GM15510 (cell line): Measurements from ENCODE around the gene TMOD2.

ENCODE experiments used
- POLR2A ChIP-seq: IDR thresholded peaks from 3 replicates; pipeline ENCODE4 v1.6.1; 2011; ENCODE audit warnings: borderline replicate concordance; ENCODE audit not compliant: insufficient read length; ENCODE audit errors: extremely low read depth

The TMOD2 gene

DNA sequence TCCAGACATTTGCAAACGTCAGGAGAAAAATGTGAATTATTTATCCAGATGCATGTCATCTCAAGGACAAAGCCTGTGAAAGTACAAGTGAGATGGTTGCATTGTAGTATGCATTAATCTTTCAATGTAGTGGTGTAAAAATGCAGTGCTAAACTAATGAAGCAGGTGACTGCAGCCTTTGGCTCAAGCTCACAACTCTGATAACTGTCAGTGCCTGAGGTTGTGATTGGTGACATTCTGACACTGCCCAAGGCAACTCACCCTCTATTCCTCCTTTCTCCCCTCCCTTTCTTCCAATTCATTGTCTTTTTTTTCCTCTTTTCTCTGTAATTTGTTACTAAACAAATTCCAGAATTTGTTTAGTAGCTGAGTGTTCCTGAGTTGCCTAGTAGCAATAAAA, 58.1 kb downstream of the TMOD2 start:
- no peak for TF ChIP-seq POLR2A

DNA sequence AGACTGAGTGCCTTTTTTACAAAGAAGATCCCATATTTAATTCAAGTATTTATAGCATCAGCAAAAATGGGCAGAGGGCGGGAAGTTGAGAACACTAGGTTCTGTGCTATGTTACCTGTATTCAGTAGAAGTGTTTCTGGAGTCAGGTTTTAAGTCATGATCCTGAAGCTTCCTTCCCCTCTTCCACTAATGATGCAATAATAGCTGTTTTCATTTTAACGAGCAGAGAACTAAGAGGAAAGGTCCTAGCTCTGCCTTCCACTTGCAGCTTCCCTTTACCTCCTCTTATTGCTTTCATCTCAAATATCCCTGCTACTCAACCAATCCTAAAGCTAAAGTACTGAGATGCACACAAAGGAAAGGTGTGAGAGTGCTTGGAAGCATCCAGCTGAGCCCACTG, 61.2 kb downstream of the TMOD2 start:
- no peak for TF ChIP-seq POLR2A

DNA sequence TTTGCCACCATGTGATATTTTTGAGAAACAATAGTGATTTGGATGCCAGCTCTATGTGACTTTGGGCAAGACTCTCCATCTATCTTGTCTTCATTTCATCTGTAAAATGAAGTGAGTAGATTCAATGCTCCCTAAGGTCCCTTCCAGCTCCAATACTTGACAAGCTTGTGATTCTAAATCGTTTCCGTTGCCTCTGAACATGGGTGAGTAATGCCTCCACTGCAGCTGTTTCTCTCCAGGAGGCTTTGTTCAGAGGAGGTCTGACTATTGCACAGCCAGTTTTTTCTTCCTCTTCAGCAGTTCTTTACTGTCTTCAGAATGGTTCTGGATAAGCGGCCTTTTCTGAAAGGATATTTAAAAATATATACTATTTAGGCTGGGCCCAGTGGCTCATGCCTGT, 63.2 kb downstream of the TMOD2 start:
- TF ChIP-seq POLR2A = no peak

DNA sequence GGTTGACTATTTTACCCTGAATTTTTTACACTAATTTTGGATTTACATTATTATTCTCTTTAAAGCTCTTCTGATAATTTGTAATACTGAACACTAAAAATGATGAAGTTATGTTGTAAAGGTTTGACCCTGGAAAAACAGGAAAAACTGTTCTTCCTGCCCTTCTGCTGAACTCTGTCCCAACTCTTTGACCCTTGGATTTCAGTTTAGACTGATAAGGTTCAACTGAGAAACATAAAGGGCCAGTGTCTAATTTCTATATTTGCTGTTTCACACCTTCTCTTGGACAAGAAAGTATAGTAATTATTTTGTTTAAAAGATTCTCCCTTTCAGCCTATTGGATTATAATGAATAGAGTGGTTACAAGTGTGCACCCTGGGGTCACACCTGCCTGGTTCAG, 65.2 kb downstream of the TMOD2 start:
- TF ChIP-seq POLR2A = no peak

DNA sequence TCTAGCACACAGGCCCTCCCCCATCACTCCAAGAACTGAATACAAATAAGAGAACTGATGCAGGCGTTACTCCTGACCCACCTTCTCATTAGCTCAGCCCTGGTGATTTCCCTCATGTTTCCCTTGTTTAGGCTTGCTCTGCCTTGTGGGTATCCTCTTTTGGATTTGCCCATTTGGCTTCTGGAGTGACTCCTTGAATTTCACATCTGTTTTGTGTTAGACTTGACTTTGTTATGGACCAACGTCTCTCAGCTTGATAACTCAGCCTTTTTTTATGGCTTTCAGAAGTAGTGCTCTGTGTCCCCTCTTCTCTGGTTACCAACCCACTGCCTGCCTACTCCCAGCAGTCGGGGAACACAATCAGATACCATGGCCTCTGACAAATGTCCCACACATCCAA, 66.8 kb downstream of the TMOD2 start:
- no peak for TF ChIP-seq POLR2A

DNA sequence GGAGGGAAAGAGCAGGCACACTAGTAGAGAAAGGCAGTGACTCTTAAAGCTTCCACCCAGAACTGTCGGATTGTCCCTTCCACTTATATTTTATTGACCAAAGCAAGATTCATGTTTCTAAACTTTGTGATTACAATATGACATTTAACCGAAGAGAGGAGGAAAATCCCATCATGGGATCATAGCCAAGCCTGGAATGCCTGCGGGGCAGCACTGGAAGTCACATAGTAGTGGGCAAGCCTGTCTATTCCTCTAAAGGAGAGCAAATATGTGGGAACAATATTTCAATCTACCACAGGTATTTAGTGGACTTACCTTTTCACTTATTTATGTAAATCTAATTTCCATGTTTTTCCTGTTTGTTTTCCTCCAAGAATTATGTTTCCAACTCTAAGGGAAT, 74.3 kb downstream of the TMOD2 start:
- TF ChIP-seq POLR2A = no peak

DNA sequence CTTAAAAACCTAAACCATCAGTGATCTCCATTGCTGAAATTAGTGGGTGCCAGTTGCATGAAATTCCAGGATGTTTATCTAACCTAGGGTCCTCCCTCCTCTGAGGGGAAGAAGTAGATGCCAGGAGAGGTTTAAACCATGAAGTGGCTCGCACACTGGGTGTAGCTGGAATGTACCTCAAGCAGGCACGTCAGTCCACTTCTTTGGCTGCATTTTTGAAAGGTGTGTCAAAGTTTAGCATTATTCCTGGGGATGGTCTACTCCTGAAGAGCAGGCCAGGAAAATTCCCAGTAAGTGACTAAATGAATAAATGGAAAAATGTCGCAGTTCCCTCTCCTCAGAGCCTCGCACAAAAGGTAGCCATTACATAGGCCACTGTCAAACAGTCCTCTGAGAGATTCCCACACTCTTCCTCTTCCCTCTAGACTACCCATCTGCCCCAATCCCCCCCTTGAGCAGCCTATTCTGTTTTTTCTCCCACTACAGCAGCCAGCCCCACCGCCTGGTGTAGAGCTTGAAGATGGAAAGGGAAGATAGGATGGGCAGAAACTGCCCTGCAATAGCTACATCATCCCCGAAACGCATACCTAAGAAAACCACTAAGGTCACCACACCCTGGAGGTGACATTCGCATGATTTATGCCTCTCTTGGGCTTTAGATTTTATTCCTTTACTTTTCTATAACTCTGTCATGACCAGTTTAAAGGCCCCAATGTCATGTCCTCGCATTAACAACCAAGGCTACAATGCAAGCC, 77.4 kb downstream of the TMOD2 start:
- no peak for TF ChIP-seq POLR2A

DNA sequence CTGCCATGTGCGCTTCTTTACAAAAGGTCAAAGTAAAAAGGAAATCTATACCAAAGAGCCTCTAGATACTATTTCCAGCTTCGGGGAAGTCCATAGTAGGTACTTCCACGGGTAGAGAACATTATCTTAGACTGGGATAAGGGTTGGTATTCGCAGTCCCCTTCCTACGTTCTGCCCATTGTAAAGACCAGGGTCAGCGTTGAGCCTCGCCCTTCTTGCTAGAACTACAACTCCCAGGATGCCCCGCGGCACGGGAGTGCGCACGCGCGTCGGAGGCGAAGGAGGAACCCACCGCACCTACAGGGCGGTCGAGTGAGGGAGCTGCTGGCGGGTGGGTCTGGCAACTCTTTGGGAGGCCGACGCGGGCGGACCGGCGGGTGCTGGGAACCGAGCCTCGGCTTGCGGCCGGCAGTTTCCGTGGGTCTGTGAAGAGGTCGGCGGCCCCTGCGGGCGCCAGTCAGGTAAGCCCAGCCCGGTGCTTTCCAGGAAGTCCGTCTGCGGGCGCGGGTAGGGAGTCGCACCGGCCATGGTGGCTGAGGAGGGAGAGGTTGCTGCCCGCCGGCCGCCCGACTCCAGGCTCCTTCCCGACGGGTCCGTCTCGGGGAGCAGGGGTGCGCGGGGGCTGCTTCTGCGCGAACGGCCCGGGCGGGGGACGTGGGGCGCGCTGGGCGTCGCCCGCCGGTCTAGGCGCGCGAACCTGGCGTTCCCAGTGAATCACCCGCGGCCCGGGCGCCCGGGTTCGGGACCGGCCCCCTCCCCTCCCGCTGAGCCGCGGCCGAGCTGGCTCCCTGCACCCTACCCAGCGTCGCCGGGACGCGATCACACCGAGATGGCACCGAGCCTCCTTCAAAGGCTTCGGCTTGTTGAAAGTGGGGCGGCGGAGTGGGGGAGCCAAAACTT, 78.2 kb downstream of the TMOD2 start, which contains the start of gene TMOD3:
Gene TMOD3 (plus strand): TSS at position 278 of the 900 bp plus-strand sequence. CDS start 33,232 bp downstream, outside the sequence.
- peak; percentile 95 for TF ChIP-seq POLR2A

DNA sequence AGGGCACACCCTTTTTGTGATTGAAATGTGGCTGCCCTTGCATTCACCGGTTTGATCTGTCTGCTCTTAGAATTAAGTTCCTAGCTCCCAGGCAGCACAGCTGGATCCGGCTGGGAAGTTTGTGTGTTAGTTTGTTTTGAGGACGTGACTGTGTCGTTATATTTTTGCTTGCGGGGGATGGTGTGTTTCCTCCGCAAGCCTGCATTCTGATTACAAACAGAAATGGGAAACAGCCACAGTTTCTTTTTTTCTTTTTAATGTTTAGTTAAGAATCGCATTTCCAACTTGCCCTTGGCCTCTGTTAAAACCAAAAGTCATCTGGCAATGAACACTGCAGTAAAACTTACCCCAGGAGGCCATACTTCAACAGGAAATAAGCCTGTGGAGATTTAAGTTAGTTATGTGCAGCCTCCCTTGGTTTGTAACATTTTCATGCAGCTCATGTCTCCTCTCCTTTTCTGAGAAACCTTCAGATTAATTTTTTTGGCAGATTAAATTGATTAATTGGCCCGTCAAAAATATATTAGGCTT, 78.9 kb downstream of the TMOD2 start:
- no peak for TF ChIP-seq POLR2A

DNA sequence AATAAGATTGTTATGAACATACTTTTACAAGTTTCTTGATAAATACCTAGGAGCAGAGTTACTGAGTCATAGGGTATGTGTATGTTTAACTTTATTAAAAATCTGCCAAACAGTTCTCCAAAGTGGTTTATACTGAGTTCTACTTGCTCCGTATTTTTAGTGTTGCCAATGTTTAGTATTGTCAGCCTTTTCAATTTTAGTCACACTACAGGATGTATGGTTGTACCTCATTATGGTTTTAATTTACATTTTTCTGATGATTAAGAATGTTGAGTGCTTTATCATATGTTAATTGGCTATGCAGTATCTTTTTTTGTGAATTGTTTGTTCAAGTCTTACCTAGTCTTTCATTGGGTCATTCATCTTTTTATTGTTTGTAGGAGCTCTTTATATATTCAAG, 82.4 kb downstream of the TMOD2 start:
- TF ChIP-seq POLR2A = no peak

DNA sequence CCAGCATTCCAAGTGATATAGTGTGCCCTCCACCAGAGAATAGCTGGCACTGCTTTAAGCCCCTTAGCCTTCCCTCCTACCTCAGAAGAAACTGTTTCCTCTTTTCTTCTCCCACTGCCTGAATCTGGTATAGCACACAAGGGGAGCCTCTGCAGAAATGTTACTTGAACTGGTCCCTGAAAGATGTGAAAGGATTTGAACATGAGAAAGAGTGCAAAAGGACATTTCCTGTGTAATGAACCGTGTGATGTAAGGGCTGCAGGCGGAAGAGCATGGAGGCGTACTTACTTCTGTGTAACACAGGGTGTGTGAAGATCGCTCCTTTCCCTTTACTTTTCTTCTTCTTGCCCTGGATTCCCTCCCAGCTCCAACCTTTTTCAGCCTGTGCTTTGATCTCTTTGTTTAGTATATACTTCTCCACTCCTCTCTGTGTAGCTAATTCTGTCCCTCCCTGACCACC, 86.4 kb downstream of the TMOD2 start:
- TF ChIP-seq POLR2A = no peak

DNA sequence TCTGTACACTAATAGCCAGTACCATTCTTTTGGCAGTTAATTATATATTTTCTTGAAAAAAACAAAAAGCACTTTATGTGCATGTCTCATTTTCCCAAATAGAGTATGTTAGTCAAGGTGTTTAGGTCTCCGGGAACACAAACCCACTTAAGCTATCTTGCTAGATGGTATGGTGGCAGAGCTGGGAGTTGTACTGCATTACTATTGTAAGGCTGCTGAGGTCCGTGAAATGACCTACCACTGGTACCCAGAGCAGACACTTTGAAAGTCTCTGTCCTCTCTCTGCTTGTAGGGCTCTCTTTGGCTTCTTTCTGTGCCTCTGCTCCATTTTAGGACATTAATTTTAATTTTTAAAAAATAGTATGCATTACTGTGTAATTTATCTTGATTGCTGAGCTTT, 86.9 kb downstream of the TMOD2 start:
- TF ChIP-seq POLR2A = no peak

DNA sequence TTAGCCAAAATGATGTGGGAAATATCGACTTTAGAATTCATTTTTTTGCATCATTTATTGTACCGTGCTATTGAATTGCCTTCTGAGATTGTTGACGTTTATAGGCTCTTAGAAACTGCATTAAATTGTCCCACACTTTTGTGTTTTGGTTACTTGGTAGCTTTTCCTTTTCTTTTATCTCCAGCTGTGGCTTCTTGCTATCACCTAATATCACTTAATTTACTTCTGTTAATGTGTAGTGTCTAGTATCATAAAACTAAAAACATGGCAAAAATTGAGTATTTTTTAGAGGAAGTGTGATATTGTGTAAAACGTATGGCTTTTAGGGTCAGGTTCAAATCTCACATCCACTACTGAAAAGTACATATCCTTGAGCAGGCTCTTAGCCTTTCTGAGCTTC, 89.3 kb downstream of the TMOD2 start:
- TF ChIP-seq POLR2A = no peak

DNA sequence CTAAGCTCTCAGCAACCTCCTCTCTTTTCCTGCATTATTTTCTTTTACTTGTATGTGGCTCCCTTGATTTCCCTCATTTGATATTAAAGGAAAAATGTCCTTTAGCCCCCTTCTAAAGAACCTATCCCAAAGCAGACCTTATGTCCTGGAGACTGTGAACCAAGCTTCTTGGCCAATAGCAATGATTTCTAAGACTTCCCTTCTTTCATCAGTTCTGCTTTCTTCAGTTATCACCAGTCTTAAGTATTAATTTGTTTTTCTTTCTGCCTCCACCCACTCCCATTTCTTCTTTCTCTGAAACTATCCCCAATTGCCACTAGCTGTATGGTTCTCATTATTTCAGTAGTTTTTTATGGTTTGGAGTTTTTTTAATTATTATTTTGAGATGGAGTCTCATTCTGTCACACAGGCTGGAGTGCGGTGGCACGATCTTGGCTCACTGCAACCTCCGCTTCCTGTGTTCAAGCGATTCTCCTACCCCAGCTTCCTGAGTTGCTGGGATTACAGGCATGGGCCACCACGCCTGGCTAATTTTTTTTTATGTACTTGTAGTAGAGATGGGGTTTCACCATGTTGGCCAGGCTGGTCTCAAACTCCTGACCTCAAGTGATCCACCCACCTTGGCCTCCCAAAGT, 90.1 kb downstream of the TMOD2 start:
- no peak for TF ChIP-seq POLR2A

DNA sequence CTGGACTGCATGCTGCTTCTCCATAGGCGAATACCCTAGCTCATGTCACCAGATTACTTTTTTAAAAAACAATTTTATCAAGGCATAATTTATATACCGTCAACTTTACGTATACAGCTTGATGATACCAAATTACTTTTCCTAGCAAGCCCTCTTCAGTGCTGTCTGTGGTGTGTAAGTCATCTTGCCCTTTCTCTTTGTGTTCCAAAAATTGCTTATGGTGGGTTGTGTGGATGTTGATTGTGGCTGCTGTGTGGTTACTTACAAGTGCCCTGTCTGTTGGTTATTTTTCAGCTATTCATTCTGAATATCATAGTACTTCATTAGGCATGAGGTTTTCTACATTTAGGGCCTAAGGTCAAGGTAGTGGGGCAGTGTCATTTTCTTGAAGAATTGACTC, 90.9 kb downstream of the TMOD2 start:
- TF ChIP-seq POLR2A = no peak
